GM10847 (cell line): ENCODE results near the gene LMAN1L.

Source experiments
- POLR2A ChIP-seq: IDR thresholded peaks from 2 replicates; pipeline ENCODE4 v1.6.1; 2011; ENCODE audit not compliant: insufficient read length; ENCODE audit errors: extremely low read depth

Gene LMAN1L

DNA sequence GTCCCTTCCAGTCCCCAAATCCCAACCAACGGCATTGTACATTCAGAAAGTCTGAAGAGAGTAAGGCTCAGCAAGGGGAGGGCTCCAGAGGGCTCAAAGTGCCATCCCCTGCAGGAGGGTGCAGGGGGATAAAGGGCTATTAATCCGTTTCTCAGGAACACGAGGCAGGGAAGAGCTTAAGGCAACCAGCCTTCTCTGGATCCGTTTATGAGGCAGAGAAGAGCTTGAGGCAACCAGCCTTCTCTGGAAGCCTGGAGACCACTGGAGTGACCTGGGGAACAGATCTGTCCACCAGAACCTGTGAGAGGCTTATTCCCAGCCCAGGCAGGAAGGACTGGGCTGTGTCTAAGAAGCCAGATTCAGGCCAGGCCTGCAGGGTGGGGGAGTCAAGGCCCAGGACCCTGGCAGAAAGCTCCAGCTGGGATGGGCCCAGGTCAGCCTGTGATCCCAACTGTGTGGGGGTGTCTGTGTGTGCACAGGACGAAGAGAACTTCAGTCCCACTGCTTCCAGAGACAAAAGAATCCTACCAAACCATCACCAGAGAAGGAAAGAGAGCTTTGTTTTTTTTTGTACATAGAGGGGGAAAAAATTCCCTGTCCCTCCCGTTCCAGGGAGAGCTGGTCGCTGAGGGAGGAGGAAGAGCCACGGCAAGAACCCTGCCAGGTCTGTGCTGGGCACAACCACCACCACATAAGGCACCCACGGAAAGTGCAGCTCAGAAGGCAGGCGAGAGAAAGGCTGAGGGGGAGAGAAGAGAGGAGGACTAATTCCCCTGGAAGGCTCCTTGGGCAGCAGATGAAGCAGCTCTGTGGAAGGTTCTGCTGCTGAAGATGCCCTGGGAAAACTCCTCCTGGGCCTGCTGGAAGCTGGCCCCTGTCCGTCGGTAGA is 31.9 kb downstream of the LMAN1L start:
- TF ChIP-seq POLR2A: no peak

- TF ChIP-seq POLR2A: no peak
These were observed 32.6 kb downstream of the LMAN1L start for GRCh38 chr15:74845208-74845568.

DNA sequence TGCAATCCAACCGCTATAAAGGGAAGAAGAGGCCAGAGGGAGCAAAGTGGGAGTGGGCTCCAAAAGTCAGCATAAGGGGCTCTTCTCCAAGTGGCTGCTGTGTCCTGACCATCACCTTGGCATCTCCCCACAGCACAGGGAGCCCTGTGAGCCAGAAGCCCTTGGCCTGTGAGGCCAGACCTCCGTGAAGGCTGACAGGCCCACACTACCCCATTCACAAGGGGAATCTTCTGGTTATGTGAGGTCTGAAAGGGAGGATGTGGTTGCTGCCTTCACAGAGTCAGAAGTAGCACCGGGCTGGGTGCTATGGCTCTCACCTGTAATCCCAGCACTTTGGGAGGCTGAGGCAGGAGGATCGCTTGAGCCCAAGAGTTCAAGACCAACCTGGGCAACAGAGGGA is 32.9 kb downstream of the LMAN1L start:
- no peak for TF ChIP-seq POLR2A

DNA sequence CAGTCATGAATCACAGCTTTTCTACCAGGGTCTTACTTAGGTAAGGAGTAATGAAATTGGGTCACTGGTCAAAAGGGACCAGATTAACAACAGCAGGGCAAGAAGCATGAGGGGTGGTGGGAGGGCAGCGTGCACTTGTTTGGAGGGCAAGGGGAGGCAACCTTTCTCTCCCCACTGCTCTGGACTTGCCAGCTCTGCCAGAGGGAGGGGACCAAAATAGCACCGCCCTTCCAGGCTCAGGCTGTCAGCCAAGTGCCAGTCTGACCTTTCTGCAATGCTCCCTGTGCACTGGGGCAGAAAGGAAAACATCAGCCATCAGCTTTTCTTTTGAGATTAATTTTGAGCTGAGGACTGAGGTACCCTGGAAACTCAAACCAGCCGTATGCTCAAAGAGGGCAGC is 34.8 kb downstream of the LMAN1L start:
- TF ChIP-seq POLR2A: no peak

GRCh38 chr15:74850393-74850792 is 37.8 kb downstream of the LMAN1L start:
- no peak for TF ChIP-seq POLR2A

GRCh38 chr15:74851960-74852359 is 39.3 kb downstream of the LMAN1L start:
- no peak for TF ChIP-seq POLR2A

GRCh38 chr15:74854453-74855022 is 41.9 kb downstream of the LMAN1L start:
- TF ChIP-seq POLR2A: no peak

DNA sequence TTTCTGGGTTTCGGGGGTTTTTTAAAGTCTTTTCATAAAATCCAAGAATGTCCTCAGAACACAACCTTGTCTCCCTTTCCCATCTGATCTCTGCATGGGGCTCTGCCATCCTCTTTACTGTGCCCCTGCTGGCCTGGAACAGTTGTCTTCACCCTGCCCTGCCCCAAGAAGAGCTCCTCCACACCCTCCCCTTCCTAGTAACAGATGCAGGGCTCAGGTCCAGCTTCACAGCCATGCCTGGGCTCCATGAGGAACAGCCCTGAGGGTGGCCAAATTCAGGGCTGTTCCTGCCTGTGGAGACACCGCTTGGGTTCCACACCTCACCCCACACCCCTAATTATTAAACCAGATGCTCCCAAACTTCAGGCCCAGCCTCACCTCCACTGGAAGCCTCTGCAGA is 43.2 kb downstream of the LMAN1L start:
- TF ChIP-seq POLR2A: no peak

- TF ChIP-seq POLR2A: no peak
These were observed 43.9 kb downstream of the LMAN1L start for GRCh38 chr15:74856537-74856936.

- no peak for TF ChIP-seq POLR2A
These were observed 44.5 kb downstream of the LMAN1L start for GRCh38 chr15:74857082-74857655.

- TF ChIP-seq POLR2A: no peak
These were observed 45.2 kb downstream of the LMAN1L start for GRCh38 chr15:74857671-74858368.

DNA sequence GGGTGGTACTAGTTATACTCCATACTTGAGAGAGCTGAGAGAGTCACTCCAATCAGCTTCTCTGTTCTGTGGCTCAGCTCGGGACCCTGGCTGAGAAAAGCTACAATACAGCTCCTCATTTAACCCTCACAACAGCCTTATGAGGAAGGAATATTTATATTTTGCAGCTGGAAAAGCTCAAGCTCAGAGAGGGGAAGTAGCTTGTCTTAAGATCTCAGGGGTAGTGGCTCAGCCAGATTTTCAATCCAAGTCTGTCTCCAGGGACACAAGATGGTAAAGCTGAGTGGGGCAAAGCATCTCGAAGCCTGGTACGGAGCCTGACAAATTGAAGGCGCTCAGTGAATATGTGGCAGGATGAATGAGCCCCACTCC is 45.7 kb downstream of the LMAN1L start:
- TF ChIP-seq POLR2A: no peak

DNA sequence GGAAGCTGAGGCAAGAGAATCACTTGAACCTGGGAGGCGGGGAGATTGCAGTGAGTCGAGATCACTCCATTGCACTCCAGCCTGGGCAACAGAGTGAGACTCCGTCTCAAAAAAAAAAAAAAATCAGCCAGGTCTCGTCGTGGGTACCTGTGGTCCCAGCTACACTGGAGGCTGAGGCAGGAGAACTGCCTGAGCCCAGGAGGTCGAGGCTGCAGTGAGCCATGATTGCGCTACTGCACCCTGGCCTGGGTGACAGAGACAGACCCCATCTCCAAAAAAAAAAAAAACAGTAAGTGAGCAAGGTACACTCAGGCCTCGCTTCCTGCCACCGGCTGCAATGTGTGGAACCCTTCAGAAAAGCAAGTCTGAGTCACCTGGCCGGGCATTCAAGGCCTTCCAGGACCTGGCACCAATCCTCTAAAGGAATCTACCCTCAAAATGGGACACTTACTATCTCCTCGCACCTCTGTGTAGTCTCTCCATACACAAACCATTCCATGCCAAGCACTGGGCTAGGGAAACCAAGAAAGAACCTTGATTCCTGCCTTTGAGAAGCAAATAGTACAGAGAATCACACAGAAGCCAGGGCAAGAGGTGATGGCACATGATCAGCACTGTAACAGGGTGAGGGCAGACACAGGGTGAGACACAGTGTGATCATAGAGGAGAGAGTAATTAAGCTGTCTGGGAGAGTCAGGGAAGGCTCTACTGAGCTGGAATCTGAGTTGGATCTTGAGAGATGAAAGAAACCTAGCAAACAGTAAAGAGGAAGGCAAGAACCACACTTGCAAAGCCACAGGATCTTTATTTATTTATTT is 50.8 kb downstream of the LMAN1L start:
- no peak for TF ChIP-seq POLR2A

GRCh38 chr15:74864296-74864695 is 51.7 kb downstream of the LMAN1L start:
- no peak for TF ChIP-seq POLR2A

GRCh38 chr15:74865316-74865715 is 52.7 kb downstream of the LMAN1L start:
- TF ChIP-seq POLR2A: no peak
